ENCODE results near the gene DUOX2. TPM values are rescaled to one million over a fixed set of nuclear protein-coding genes. Genes with fewer than 3 reads are reported as not detected.

DUOX2 gene
- total and polyA plus RNA-seq, 9 donors, result 0.05 to 1.6 (median 0.63) TPM

DNA sequence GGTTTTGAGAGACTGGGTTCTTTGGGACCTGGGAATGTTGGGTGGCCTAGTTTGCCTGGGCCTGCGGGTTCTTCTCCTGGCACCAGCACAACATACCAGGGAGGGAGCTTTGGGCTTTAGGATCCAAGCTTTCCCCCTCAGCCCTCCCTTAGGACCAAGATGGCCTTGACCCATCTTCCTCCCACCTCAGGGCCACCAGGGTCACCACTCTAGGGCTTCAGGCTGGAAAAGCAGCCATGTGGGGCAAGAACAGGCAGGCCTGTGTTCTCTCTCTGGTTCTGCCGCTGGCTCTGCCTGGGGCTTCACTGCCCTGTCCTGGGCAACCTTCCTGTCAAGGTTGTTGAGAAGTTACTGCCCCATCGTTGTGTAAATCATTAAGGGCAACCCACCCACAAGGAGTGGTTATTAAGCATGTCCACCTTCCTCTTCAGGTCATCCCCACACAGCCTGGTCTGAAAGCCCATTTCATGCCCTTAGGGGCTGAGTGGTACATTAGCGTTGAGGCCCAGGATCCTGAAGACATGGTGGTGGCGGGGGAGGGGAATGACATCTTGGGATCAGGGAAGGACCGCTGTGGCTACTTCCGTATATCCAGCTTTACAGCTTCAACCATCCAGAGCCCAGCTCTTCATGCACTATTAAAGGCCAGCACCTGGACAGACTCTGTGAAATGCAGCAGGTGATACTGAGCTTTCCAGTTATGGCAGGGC is 16.5 kb upstream of the DUOX2 start:
- intact Hi-C loops (cut with DNase I), result no loop called here
- no peak for TF ChIP-seq POLR2A (IDR thresholded peaks at IDR 0.05)
- no peak for TF ChIP-seq EP300 (IDR thresholded peaks at IDR 0.05)
- TF ChIP-seq, protein P1, sequence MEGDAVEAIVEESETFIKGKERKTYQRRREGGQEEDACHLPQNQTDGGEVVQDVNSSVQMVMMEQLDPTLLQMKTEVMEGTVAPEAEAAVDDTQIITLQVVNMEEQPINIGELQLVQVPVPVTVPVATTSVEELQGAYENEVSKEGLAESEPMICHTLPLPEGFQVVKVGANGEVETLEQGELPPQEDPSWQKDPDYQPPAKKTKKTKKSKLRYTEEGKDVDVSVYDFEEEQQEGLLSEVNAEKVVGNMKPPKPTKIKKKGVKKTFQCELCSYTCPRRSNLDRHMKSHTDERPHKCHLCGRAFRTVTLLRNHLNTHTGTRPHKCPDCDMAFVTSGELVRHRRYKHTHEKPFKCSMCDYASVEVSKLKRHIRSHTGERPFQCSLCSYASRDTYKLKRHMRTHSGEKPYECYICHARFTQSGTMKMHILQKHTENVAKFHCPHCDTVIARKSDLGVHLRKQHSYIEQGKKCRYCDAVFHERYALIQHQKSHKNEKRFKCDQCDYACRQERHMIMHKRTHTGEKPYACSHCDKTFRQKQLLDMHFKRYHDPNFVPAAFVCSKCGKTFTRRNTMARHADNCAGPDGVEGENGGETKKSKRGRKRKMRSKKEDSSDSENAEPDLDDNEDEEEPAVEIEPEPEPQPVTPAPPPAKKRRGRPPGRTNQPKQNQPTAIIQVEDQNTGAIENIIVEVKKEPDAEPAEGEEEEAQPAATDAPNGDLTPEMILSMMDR (IDR thresholded peaks at IDR 0.05), result no peak
- peak overlapping the region; percentile 0 for H3K4me3 ChIP-seq
- no peaks in the 10 kb centered on the region for H3K9me3 ChIP-seq
- H3K36me3 ChIP-seq, result no peaks in the 10 kb centered on the region
- H3K27ac ChIP-seq, result no peak overlapping the region
- WGBS, 3 donors, result 83 to 84% (median 83%) methylated on average over 7 of the region's 7 CpGs
- peaks cover 5% of the 10 kb centered on the region for H3K4me1 ChIP-seq (ENCODE audit: insufficient read depth)
- no peaks in the 10 kb centered on the region for H3K27me3 ChIP-seq
- no peak for DNase-seq

DNA sequence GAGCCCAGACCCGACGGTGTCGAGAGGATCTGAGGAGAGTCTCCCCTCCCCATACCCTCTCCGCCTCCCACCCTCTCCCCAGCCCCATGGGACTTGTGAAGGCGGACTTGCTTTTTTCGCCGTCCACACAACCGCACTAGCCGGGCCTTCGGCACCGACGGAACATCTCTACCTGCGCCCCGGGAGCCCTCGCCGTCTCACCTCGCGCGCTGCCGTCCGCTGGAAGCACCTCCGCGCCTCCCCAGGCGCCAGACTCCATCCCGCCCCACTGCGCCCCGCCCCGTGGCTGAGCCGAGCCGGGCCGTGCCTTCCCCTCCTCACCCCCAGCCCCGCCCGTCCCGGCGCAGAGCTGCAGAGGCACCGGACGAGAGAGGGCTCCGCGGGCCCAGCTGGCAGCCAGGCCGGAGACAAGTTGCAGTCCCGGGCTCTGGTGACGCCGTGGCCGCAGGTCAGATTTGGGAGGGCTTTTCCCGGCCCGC is 15.7 kb upstream of the DUOX2 start, which contains the start of the genes DUOX1 and DUOXA1:
TSS of gene DUOX1 (plus strand) at position 344 of the 479 bp plus-strand sequence. CDS start 1,973 bp downstream, outside the sequence.
TSS of gene DUOXA1 (minus strand) at position 229 of the 479 bp plus-strand sequence. CDS start 6,865 bp downstream, outside the sequence.
- TF ChIP-seq POLR2A (IDR thresholded peaks at IDR 0.05), result no peak
- TF ChIP-seq EP300 (IDR thresholded peaks at IDR 0.05), result no peak
- TF ChIP-seq, protein P1 (IDR thresholded peaks at IDR 0.05), result no peak
- Histone ChIP-seq H3K27me3 (no peaks in the 10 kb centered on the region), H3K4me3 (peak within 1 kb of the TSS; percentile 0), H3K27ac (no peak within 1 kb of the TSS), H3K4me1 (ENCODE audit: insufficient read depth) (peaks cover 5% of the 10 kb centered on the region), H3K9me3 (no peaks in the 10 kb centered on the region), H3K36me3 (no peaks in the 10 kb centered on the region)
- DNase-seq, result no peak
- intact Hi-C loops (cut with DNase I), result no loop called here
- 1 to 2% (median 2%) methylated on average over 36 to 46 of the region's 46 CpGs for WGBS, 3 donors

DNA sequence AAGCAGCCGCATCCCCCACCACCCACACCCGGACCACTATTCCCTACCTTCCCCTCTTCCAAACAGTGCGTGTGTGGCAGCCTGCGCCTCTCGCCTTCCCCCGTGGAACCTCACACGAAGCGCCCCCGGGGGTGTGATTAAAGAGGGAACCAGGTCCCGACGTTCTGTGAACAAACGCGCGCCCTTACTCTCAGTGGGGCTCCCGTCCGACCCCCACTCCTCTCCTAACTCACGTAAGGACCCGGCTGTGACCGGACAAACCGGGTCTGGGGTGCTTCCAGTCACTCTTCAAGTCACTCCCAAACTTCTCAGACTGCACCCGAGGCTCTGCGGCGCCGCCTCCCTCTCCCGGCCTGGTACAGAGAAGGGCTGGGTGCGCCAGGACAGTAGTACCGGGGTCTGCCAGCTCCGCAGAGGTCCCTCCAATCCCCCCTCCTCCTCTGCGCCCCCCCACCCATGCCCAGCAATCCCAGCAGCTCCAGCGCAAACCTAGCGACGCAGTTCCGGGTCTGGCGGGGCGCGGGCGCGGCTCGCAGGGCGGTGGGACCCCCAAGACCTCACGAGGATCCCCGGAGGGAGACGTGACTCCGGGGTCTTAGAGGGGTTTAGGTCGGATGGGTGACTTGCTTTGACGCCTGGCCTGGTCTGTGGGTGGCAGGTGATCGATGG is 15.1 kb upstream of the DUOX2 start:
- Histone ChIP-seq H3K4me3 (no peak overlapping the region), H3K4me1 (ENCODE audit: insufficient read depth) (peaks cover 5% of the 10 kb centered on the region), H3K9me3 (no peaks in the 10 kb centered on the region), H3K27me3 (no peaks in the 10 kb centered on the region), H3K36me3 (no peaks in the 10 kb centered on the region), H3K27ac (no peak overlapping the region)
- intact Hi-C loops (cut with DNase I), result no loop called here
- no peak for DNase-seq
- 3 to 5% (median 4%) methylated on average over 29 to 47 of the region's 47 CpGs for WGBS, 3 donors
- no peak for TF ChIP-seq POLR2A (IDR thresholded peaks at IDR 0.05)
- TF ChIP-seq, protein P1 (IDR thresholded peaks at IDR 0.05), result no peak
- no peak for TF ChIP-seq EP300 (IDR thresholded peaks at IDR 0.05)

DNA sequence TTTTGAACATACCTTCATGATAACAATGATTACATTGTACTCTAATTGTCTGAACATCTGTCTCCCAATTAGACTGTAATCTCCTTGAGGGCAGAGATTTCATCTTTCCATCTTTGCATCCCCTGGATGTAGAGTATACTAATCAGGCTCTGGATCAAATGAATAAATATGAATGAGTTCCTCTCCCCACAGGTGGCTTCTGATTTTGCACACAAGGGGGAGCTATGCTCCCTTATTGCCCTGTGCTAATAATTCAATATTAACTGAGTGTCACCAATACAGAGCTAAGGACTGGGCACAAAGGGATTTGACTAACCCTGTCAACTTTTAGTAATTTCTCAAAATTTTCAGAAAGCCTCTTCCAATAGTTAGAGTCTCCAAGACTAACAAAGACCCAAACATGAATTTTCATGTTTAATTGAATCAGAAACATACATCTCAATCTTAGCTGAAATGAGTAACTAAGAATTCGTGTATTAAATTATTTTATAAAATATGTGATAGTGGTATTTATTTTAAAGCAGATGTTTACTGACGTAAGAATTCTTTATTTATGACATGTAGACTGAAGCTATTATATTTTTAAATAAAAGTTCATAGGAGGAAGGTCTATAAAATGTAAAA is 12.7 kb upstream of the DUOX2 start:
- Histone ChIP-seq H3K27ac (no peak overlapping the region), H3K4me1 (ENCODE audit: insufficient read depth) (peaks cover 5% of the 10 kb centered on the region), H3K27me3 (no peaks in the 10 kb centered on the region), H3K36me3 (no peaks in the 10 kb centered on the region), H3K9me3 (no peaks in the 10 kb centered on the region), H3K4me3 (no peak overlapping the region)
- TF ChIP-seq, protein P1 (IDR thresholded peaks at IDR 0.05), result no peak
- no peak for TF ChIP-seq EP300 (IDR thresholded peaks at IDR 0.05)
- no peak for TF ChIP-seq POLR2A (IDR thresholded peaks at IDR 0.05)
- DNase-seq, result no peak
- 39 to 48% (median 42%) methylated on average over 2 of the region's 2 CpGs for WGBS, 3 donors
- intact Hi-C loops (cut with DNase I), result no loop called here

Measured in ovary (tissue), 9 donors.